GM23248 (cell line): ENCODE results near the gene CLIP2. TPM values are rescaled to one million over a fixed set of nuclear protein-coding genes. Genes with fewer than 3 reads are reported as not detected.
"Not testable (repeated sequence)": the region's sequence is repeated elsewhere in the genome, so short reads cannot be mapped to it uniquely, and the experiment has no call there.

ENCODE experiments used
- DNase-seq: peaks from one replicate; pipeline ENCODE4 v3.0.0-alpha.2; 2015
- H2AFZ ChIP-seq: fragments of 200-600 bp; sonication (generic); 2 replicates; pipeline ENCODE4 v1.6.1; 2016; ENCODE audit warnings: antibody characterized with exemption
- H3F3A ChIP-seq: fragments of 200-600 bp; sonication (generic); 2 replicates; pipeline ENCODE4 v1.6.1; 2016; ENCODE audit warnings: mild to moderate bottlenecking, antibody characterized with exemption, mixed run types; ENCODE audit not compliant: insufficient read depth
- H3K27ac ChIP-seq: fragments of 200-600 bp; sonication (generic); 2 replicates; pipeline ENCODE4 v1.5.1; 2016; ENCODE audit warnings: mild to moderate bottlenecking
- H3K27me3 ChIP-seq: fragments of 200-600 bp; sonication (generic); replicated peaks from 2 replicates; pipeline ENCODE4 v1.6.1; 2016; ENCODE audit warnings: mild to moderate bottlenecking; ENCODE audit not compliant: insufficient read depth
- H3K36me3 ChIP-seq: fragments of 200-600 bp; sonication (generic); 2 replicates; pipeline ENCODE4 v1.6.1; 2016; ENCODE audit warnings: low read depth, mild to moderate bottlenecking
- H3K4me1 ChIP-seq: fragments of 200-600 bp; sonication (generic); 2 replicates; pipeline ENCODE4 v1.6.1; 2016; ENCODE audit warnings: mild to moderate bottlenecking; ENCODE audit not compliant: insufficient read depth
- H3K4me2 ChIP-seq: fragments of 200-600 bp; sonication (generic); one replicate; pipeline ENCODE4 v1.6.1; 2016; ENCODE audit warnings: mild to moderate bottlenecking; ENCODE audit not compliant: unreplicated experiment
- H3K4me3 ChIP-seq: fragments of 200-600 bp; sonication (generic); 2 replicates; pipeline ENCODE4 v1.5.1; 2016; ENCODE audit warnings: mild to moderate bottlenecking
- H3K79me2 ChIP-seq: fragments of 200-600 bp; sonication (generic); 2 replicates; pipeline ENCODE4 v1.6.1; 2016; ENCODE audit warnings: mild to moderate bottlenecking; ENCODE audit not compliant: insufficient read depth
- H3K9ac ChIP-seq: fragments of 200-600 bp; sonication (generic); 2 replicates; pipeline ENCODE4 v1.6.1; 2016; ENCODE audit warnings: mild to moderate bottlenecking
- H3K9me2 ChIP-seq: fragments of 200-600 bp; sonication (generic); 2 replicates; pipeline ENCODE4 v1.6.1; 2016; ENCODE audit warnings: mixed run types, mild to moderate bottlenecking, moderate library complexity; ENCODE audit not compliant: insufficient read depth
- H3K9me3 ChIP-seq: fragments of 200-600 bp; sonication (generic); one replicate; pipeline ENCODE4 v1.6.1; 2017; ENCODE audit warnings: low read depth
- H4K20me1 ChIP-seq: fragments of 200-600 bp; sonication (generic); 2 replicates; pipeline ENCODE4 v1.6.0; 2016; ENCODE audit not compliant: insufficient read depth
- EZH2 ChIP-seq: fragments of 200-600 bp; sonication (generic); IDR thresholded peaks from 2 replicates; pipeline ENCODE4 v1.6.1; 2018; ENCODE audit warnings: antibody characterized with exemption, mild to moderate bottlenecking; ENCODE audit not compliant: insufficient read depth, poor library complexity, severe bottlenecking
- EZH2phosphoT487 ChIP-seq: fragments of 200-600 bp; sonication (generic); IDR thresholded peaks from 2 replicates; pipeline ENCODE4 v1.6.1; 2018; ENCODE audit warnings: antibody characterized with exemption, moderate library complexity, mild to moderate bottlenecking, low read depth; ENCODE audit not compliant: insufficient read depth
- WGBS, 2 experiments: methylation state at CpG; one replicate each; pipeline ENCODE4 v1.1.6; 2015 to 2017; ENCODE audit warnings: low lambda C conversion rate in 2 of 2, low coverage in 1 of 2; ENCODE audit errors: missing lambda C conversion rate in 2 of 2; 5-methylcytosine and 5-hydroxymethylcytosine counted together
- in situ Hi-C: fragments of 300-500 bp; cut with MboI; formaldehyde crosslinking; loops from 2 replicates; pipeline ENCODE4 v1.15.0; 2020
- polyA plus RNA-seq: library from polyadenylated mRNA; unstranded; fragments of >200 nt; fragmentation: Nextera tagmentation; extraction: Ambion mirVana; gene quantifications from 2 replicates; pipeline ENCODE4 v1.2.1, GENCODE V29; 2016
- total RNA-seq: library from RNA; depleted of rRNA; stranded (reverse); fragments of >200 nt; shearing (Covaris generic); gene quantifications from 2 replicates; pipeline ENCODE4 v1.2.3, GENCODE V29; 2014

The CLIP2 gene
- total and polyA plus RNA-seq, 2 experiments from 2014 or later = 13.2 to 40.7 TPM

GRCh38 chr7:74349621-74350020 lies 60.4 kb downstream of the CLIP2 start:
- no peak overlapping the region for H2AFZ ChIP-seq
- whole genome bisulfite sequencing, 2 experiments = 94 to 97% methylated on average over 10 of the region's 10 CpGs
- H3K4me2 ChIP-seq = no peak overlapping the region
- H3K9me3 ChIP-seq = no peaks in the 10 kb centered on the region
- in situ Hi-C loops = no loop called here
- DNase-seq = no peak
- peaks cover 4% of the 10 kb centered on the region; the same call in 1 of the 2 replicates for H3K4me1 ChIP-seq
- H3K4me3 ChIP-seq = no peak overlapping the region
- peaks cover 3% of the 10 kb centered on the region; the same call in 1 of the 2 replicates for H3K36me3 ChIP-seq
- H4K20me1 ChIP-seq = no peaks in the 10 kb centered on the region
- no peak for TF ChIP-seq EZH2phosphoT487
- no peak for TF ChIP-seq EZH2
- peaks cover 33% of the 10 kb centered on the region for H3K79me2 ChIP-seq
- H3K9ac ChIP-seq = no peak overlapping the region
- H3K27me3 ChIP-seq = no peaks in the 10 kb centered on the region
- H3K27ac ChIP-seq = no peak overlapping the region
- no peaks in the 10 kb centered on the region for H3K9me2 ChIP-seq
- no peaks in the 10 kb centered on the region for H3F3A ChIP-seq

GRCh38 chr7:74350751-74351150 lies 61.5 kb downstream of the CLIP2 start:
- peaks cover 8% of the 10 kb centered on the region; the same call in 1 of the 2 replicates for H3K36me3 ChIP-seq
- no peak overlapping the region for H3K4me2 ChIP-seq
- in situ Hi-C loops = no loop called here
- peaks cover 24% of the 10 kb centered on the region for H3K79me2 ChIP-seq
- H3K9ac ChIP-seq = no peak overlapping the region
- H2AFZ ChIP-seq = no peak overlapping the region
- no peak for TF ChIP-seq EZH2
- no peak for TF ChIP-seq EZH2phosphoT487
- no peak overlapping the region for H3K4me3 ChIP-seq
- H3F3A ChIP-seq = no peaks in the 10 kb centered on the region; the same call in 1 of the 2 replicates
- no peaks in the 10 kb centered on the region for H3K9me2 ChIP-seq
- H4K20me1 ChIP-seq = no peaks in the 10 kb centered on the region
- H3K27ac ChIP-seq = no peak overlapping the region
- peaks cover 8% of the 10 kb centered on the region for H3K4me1 ChIP-seq
- DNase-seq = no peak
- H3K9me3 ChIP-seq = no peaks in the 10 kb centered on the region
- no peaks in the 10 kb centered on the region for H3K27me3 ChIP-seq
- WGBS, 2 experiments = 93 to 100% methylated on average over 1 of the region's 1 CpG

DNA sequence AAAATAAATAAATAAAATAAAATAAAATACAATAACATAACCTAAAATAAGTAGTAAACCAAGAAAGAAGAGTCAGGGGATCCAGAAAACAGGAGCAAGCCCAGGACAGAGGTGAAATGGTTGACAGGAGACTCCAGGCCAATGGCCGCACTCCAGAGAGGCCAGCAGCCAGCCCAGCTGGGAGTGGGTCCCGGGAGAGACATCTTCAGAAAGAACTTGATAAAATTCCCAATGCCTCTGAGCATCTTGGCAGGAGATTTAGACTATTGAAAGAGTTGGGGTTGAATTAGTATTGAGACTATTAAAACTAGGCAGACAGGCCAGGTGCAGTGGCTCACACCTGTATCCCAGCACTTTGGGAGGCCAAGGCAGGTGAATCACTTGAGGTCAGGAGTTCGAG lies 62.6 kb downstream of the CLIP2 start:
- peaks cover 8% of the 10 kb centered on the region for H3K4me1 ChIP-seq
- TF ChIP-seq EZH2phosphoT487 (no peak), EZH2 (no peak)
- no peak overlapping the region for H3K27ac ChIP-seq
- H3K36me3 ChIP-seq = peaks cover 17% of the 10 kb centered on the region; the same call in 1 of the 2 replicates
- H3K27me3 ChIP-seq = no peaks in the 10 kb centered on the region
- no peaks in the 10 kb centered on the region for H3K9me3 ChIP-seq
- H3K4me3 ChIP-seq = no peak overlapping the region
- H3F3A ChIP-seq = no peaks in the 10 kb centered on the region; the same call in 1 of the 2 replicates
- in situ Hi-C loops = no loop called here
- H4K20me1 ChIP-seq = no peaks in the 10 kb centered on the region
- H3K9me2 ChIP-seq = no peaks in the 10 kb centered on the region
- H3K4me2 ChIP-seq = no peak overlapping the region
- H3K79me2 ChIP-seq = peaks cover 20% of the 10 kb centered on the region
- DNase-seq = no peak
- H2AFZ ChIP-seq = no peak overlapping the region
- no peak overlapping the region for H3K9ac ChIP-seq
- 66 to 67% methylated on average over 3 of the region's 3 CpGs for WGBS, 2 experiments

DNA sequence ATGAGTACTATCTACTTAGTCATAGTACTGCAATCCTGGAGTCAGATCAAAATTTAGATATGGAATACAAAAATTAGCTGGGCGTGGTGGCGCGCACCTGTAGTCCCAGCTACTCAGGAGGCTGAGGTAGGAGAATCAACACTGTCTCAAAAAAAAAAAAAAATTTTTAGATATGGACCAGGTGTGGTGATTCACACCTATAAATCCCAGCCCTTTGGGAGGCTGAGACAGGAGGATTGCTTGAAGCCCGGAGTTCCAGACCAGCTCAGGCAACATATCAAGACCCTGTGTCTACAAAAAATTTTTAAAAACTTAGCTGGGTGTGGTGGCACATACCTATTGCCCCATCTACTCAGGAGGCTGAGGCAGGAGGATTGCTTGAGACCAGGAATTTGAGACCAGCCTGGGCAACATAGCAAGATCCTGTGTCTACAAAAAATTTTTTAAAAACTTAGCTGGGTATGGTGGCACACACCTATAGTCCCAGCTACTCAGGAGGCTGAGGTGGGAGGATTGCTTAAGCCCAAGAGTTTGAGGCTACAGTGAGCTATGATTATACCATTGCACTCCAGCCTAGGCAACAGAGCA lies 63.4 kb downstream of the CLIP2 start:
- in situ Hi-C loops, H3K27me3 ChIP-seq, H3K9me2 ChIP-seq, H3K4me1 ChIP-seq, H3K9me3 ChIP-seq, H3K9ac ChIP-seq, H2AFZ ChIP-seq, H3F3A ChIP-seq, H4K20me1 ChIP-seq, H3K27ac ChIP-seq, H3K4me3 ChIP-seq, DNase-seq, H3K4me2 ChIP-seq: not testable (repeated sequence)
- peaks cover 13% of the 10 kb centered on the region for H3K79me2 ChIP-seq
- 64 to 73% methylated on average over 4 of the region's 4 CpGs for WGBS, 2 experiments
- H3K36me3 ChIP-seq = peaks cover 15% of the 10 kb centered on the region; the same call in 1 of the 2 replicates

- H3K9me2 ChIP-seq = no peaks in the 10 kb centered on the region
- H3K9me3 ChIP-seq = no peaks in the 10 kb centered on the region
- no peak overlapping the region for H3K4me2 ChIP-seq
- no peak overlapping the region for H3K4me3 ChIP-seq
- H4K20me1 ChIP-seq = no peaks in the 10 kb centered on the region
- in situ Hi-C loops = no loop called here
- no peak for DNase-seq
- peaks cover 15% of the 10 kb centered on the region; the same call in 1 of the 2 replicates for H3K36me3 ChIP-seq
- H3K27ac ChIP-seq = no peak overlapping the region
- H2AFZ ChIP-seq = no peak overlapping the region
- no peak overlapping the region for H3K9ac ChIP-seq
- H3K27me3 ChIP-seq = no peaks in the 10 kb centered on the region
- no peaks in the 10 kb centered on the region; the same call in 1 of the 2 replicates for H3F3A ChIP-seq
- H3K79me2 ChIP-seq = peaks cover 5% of the 10 kb centered on the region; the same call in 1 of the 2 replicates
- TF ChIP-seq EZH2phosphoT487 (no peak), EZH2 (no peak)
- peaks cover 8% of the 10 kb centered on the region for H3K4me1 ChIP-seq
- 98 to 100% methylated on average over 6 of the region's 6 CpGs for WGBS, 2 experiments
Measured at GRCh38 chr7:74354009-74354408, 64.8 kb downstream of the CLIP2 start.
